Smooth muscle cell (in vitro differentiated cells): Measurements from ENCODE around the gene DNAH14. TPM values are rescaled to one million over a fixed set of nuclear protein-coding genes. Genes with fewer than 3 reads are reported as not detected.

ENCODE experiments used
- DNase-seq: peaks from one replicate; lab custom pipeline; 2025; ENCODE audit not compliant: unreplicated experiment; lab: John Stamatoyannopoulos, UW
- H2AFZ ChIP-seq: fragments of 200-600 bp; sonication (generic); 2 replicates; pipeline ENCODE4 v1.6.0; 2016; ENCODE audit warnings: antibody characterized with exemption, low read depth, mild to moderate bottlenecking
- H3F3A ChIP-seq: fragments of 200-600 bp; sonication (generic); 2 replicates; pipeline ENCODE4 v1.6.0; 2017; ENCODE audit warnings: antibody characterized with exemption, low read depth
- H3K27ac ChIP-seq: fragments of 200-600 bp; sonication (generic); 2 replicates; pipeline ENCODE4 v1.5.1; 2016; ENCODE audit warnings: low read depth, mild to moderate bottlenecking
- H3K27me3 ChIP-seq: fragments of 200-600 bp; sonication (generic); 2 replicates; pipeline ENCODE4 v1.6.1; 2016; ENCODE audit warnings: low read depth, mild to moderate bottlenecking
- H3K36me3 ChIP-seq: fragments of 200-600 bp; sonication (generic); 2 replicates; pipeline ENCODE4 v1.5.1; 2016; ENCODE audit warnings: low read depth
- H3K4me1 ChIP-seq: fragments of 200-600 bp; sonication (generic); 2 replicates; pipeline ENCODE4 v1.5.1; 2016; ENCODE audit warnings: low read depth
- H3K4me2 ChIP-seq: fragments of 200-600 bp; sonication (generic); 2 replicates; pipeline ENCODE4 v1.6.0; 2016; ENCODE audit warnings: mild to moderate bottlenecking
- H3K4me3 ChIP-seq: fragments of 200-600 bp; sonication (generic); 2 replicates; pipeline ENCODE4 v1.5.1; 2016; ENCODE audit warnings: mild to moderate bottlenecking
- H3K79me2 ChIP-seq: fragments of 200-600 bp; sonication (generic); 2 replicates; pipeline ENCODE4 v1.6.0; 2016; ENCODE audit warnings: low read depth, mild to moderate bottlenecking
- H3K9ac ChIP-seq: fragments of 200-600 bp; sonication (generic); 2 replicates; pipeline ENCODE4 v1.6.0; 2016; ENCODE audit warnings: low read depth
- H3K9me3 ChIP-seq: fragments of 200-600 bp; sonication (generic); replicated peaks from 2 replicates; pipeline ENCODE4 v1.5.1; 2016; ENCODE audit warnings: low read depth
- H4K20me1 ChIP-seq: fragments of 200-600 bp; sonication (generic); 2 replicates; pipeline ENCODE4 v1.6.0; 2016; ENCODE audit warnings: low read depth
- CTCF ChIP-seq: fragments of 200-600 bp; sonication (generic); IDR thresholded peaks from 2 replicates; pipeline ENCODE4 v1.5.1; 2017; ENCODE audit warnings: borderline replicate concordance, mild to moderate bottlenecking, antibody characterized with exemption; ENCODE audit not compliant: insufficient read depth, poor library complexity, severe bottlenecking
- WGBS: methylation state at CpG from one replicate; pipeline ENCODE4 v1.1.7; 2016; ENCODE audit warnings: low lambda C conversion rate; 5-methylcytosine and 5-hydroxymethylcytosine counted together
- polyA plus RNA-seq: library from polyadenylated mRNA; unstranded; fragments of >200 nt; fragmentation: Nextera tagmentation; extraction: Ambion mirVana; gene quantifications from 2 replicates; pipeline ENCODE4 v1.2.1, GENCODE V29; 2016
- total RNA-seq: library from RNA; depleted of rRNA; stranded (reverse); fragments of >200 nt; gene quantifications from 2 replicates; pipeline ENCODE4 v1.2.3, GENCODE V29; 2014

DNAH14 gene
- total and polyA plus RNA-seq, 2 experiments from 2014 or later, result 9.4 to 44.0 TPM

DNA sequence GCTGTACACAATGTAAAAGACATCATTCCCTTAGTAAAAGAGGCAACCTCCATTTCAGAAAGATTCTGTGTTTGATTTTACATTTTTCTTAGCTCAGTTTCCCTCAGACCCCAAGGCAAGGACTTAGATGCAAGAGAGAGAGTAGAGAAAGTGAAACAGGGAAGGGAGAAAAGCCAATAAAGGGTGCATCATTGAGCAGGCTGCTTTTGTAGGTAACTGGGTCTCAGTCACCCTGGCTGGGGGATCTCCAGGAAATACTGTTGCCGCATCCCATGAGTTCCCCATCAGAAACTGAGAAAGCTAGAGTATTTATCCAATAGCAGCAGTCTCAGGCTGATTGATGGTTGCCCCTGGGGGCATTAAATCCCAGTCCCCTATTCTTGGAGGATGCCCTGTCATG is 23.1 kb upstream of the DNAH14 start:
- no peak overlapping the region for H2AFZ ChIP-seq
- no peak for TF ChIP-seq CTCF
- H3K9me3 ChIP-seq, result peaks cover 10% of the 10 kb centered on the region
- H3K27ac ChIP-seq, result no peak overlapping the region
- H3K9ac ChIP-seq, result no peak overlapping the region
- H3F3A ChIP-seq, result peaks cover 4% of the 10 kb centered on the region
- 100% methylated on average over 1 of the region's 1 CpG for WGBS
- no peaks in the 10 kb centered on the region for H3K79me2 ChIP-seq
- no peaks in the 10 kb centered on the region for H3K36me3 ChIP-seq
- no peak overlapping the region for H3K4me3 ChIP-seq
- H3K27me3 ChIP-seq, result peaks cover 21% of the 10 kb centered on the region
- no peaks in the 10 kb centered on the region for H4K20me1 ChIP-seq
- no peak overlapping the region for H3K4me2 ChIP-seq
- no peaks in the 10 kb centered on the region for H3K4me1 ChIP-seq
- no peak for DNase-seq

DNA sequence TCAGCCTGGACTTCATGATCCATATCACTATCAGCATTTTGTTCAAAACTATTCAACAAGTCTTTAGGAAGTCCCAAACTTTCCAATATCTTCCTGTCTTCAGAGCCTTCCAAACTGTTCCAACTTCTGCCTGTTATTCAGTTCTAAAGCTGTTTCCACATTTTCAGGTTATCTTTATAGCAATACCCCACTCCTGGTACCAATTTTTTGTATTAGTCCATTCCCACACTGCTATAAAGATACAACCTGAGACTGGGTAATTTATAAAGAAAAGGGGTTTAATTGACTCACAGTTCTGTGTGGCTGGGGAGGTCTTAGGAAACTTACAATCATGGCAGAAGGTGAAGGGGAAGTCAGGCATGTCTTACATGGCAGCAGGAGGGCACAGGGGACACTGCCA is 18.3 kb upstream of the DNAH14 start:
- Histone ChIP-seq H3K4me3 (no peak overlapping the region), H4K20me1 (no peaks in the 10 kb centered on the region), H3K4me2 (no peak overlapping the region), H3K4me1 (no peaks in the 10 kb centered on the region), H3F3A (no peaks in the 10 kb centered on the region), H3K79me2 (no peaks in the 10 kb centered on the region), H3K36me3 (peaks cover 5% of the 10 kb centered on the region), H2AFZ (no peak overlapping the region), H3K27ac (no peak overlapping the region), H3K9me3 (peaks cover 11% of the 10 kb centered on the region), H3K27me3 (peaks cover 15% of the 10 kb centered on the region), H3K9ac (no peak overlapping the region)
- no peak for TF ChIP-seq CTCF
- DNase-seq, result no peak

DNA sequence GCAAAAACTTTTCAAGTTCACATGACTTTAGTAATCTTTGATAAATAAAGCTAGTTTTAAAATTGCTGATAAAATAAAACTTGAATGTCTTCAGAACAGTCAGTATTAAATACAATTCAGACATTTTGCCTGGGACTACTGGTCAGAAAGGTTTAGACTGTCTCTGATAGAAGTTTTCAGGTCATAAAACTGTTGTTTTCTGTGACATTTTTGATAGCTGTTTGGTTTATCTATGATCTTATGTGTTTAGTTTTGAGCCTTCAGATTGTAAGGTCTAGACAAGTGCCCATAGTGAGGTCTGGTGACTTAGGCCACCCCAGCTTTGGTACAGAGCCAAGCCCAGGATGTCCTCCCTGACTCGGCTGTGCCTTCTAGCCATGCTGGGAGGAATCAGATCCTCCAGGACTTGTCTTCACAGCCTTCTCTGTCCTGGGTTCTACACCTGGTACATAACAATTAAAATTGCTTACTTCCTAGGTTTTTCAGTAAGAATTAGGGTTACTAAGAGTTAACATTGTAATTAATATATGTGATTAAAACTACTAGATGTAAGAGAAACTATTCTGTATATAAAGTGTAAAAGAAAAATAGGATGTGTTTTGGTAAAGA is 15.1 kb upstream of the DNAH14 start:
- H3K79me2 ChIP-seq, result no peaks in the 10 kb centered on the region
- H4K20me1 ChIP-seq, result no peaks in the 10 kb centered on the region
- H3K4me2 ChIP-seq, result no peak overlapping the region
- no peak for DNase-seq
- peaks cover 8% of the 10 kb centered on the region for H3K4me1 ChIP-seq
- H3K9me3 ChIP-seq, result peaks cover 11% of the 10 kb centered on the region
- no peaks in the 10 kb centered on the region for H3F3A ChIP-seq
- no peak overlapping the region for H3K4me3 ChIP-seq
- H2AFZ ChIP-seq, result no peak overlapping the region
- TF ChIP-seq CTCF, result no peak
- WGBS, result 88% methylated on average over 1 of the region's 1 CpG
- no peak overlapping the region for H3K9ac ChIP-seq
- H3K36me3 ChIP-seq, result peaks cover 5% of the 10 kb centered on the region
- H3K27ac ChIP-seq, result no peak overlapping the region
- no peaks in the 10 kb centered on the region for H3K27me3 ChIP-seq

- H3K9me3 ChIP-seq, result no peaks in the 10 kb centered on the region
- H3F3A ChIP-seq, result no peaks in the 10 kb centered on the region
- no peak overlapping the region for H3K4me2 ChIP-seq
- H2AFZ ChIP-seq, result no peak overlapping the region
- H3K9ac ChIP-seq, result no peak overlapping the region
- no peaks in the 10 kb centered on the region for H4K20me1 ChIP-seq
- WGBS, result 99% methylated on average over 4 of the region's 4 CpGs
- no peak for DNase-seq
- H3K4me3 ChIP-seq, result no peak overlapping the region
- no peaks in the 10 kb centered on the region for H3K27me3 ChIP-seq
- H3K27ac ChIP-seq, result no peak overlapping the region
- H3K79me2 ChIP-seq, result no peaks in the 10 kb centered on the region
- H3K36me3 ChIP-seq, result peaks cover 1% of the 10 kb centered on the region
- no peak for TF ChIP-seq CTCF
- peaks cover 8% of the 10 kb centered on the region for H3K4me1 ChIP-seq
Measured at GRCh38 chr1:224919508-224919907, 10.0 kb upstream of the DNAH14 start.
